GM12891 (cell line): ENCODE results near the gene ZNF827.

ENCODE experiments used
- POLR2A ChIP-seq: IDR thresholded peaks from 2 replicates; pipeline ENCODE4 v1.6.1; 2011; ENCODE audit warnings: low read depth, low read length, control low read depth
- POLR2AphosphoS5 ChIP-seq: IDR thresholded peaks from 2 replicates; pipeline ENCODE4 v1.6.1; 2011; ENCODE audit warnings: low read depth, low read length, control low read depth
- SPI1 ChIP-seq: IDR thresholded peaks from 2 replicates; pipeline ENCODE4 v1.6.1; 2011; ENCODE audit warnings: low read depth, low read length, control low read depth
- TAF1 ChIP-seq: IDR thresholded peaks from 2 replicates; pipeline ENCODE4 v1.6.1; 2011; ENCODE audit warnings: low read depth, low read length, control low read depth

- TF ChIP-seq POLR2AphosphoS5, result no peak
- no peak for TF ChIP-seq POLR2A
- TF ChIP-seq SPI1, result no peak
- no peak for TF ChIP-seq TAF1
Measured at GRCh38 chr4:145786261-145786660, 152.4 kb downstream of the ZNF827 start.
